GM23338 (cell line): ENCODE results near the gene FAM25G. TPM values are rescaled to one million over a fixed set of nuclear protein-coding genes. Genes with fewer than 3 reads are reported as not detected.
"Not testable (repeated sequence)": the region's sequence is repeated elsewhere in the genome, so short reads cannot be mapped to it uniquely, and the experiment has no call there.

Source experiments
- ATAC-seq: fragments of 200-7000 bp; cut with Tn5 transposase; 3 replicates; pipeline ENCODE4 v1.9.1; 2020
- DNase-seq: peaks from one replicate; pipeline ENCODE4 v3.0.0-alpha.2; 2015; ENCODE audit warnings: low spot score
- H2AFZ ChIP-seq: fragments of 200-600 bp; sonication (generic); 2 replicates; pipeline ENCODE4 v1.8.0; 2016; ENCODE audit warnings: antibody characterized with exemption, mild to moderate bottlenecking, moderate library complexity
- H3F3A ChIP-seq: fragments of 200-600 bp; sonication (generic); replicated peaks from 2 replicates; pipeline ENCODE4 v1.8.0; 2017; ENCODE audit warnings: antibody characterized with exemption, mixed run types, low read depth
- H3K27ac ChIP-seq: fragments of 200-600 bp; sonication (generic); 2 replicates; pipeline ENCODE4 v1.6.1; 2016; ENCODE audit warnings: low read depth
- H3K27me3 ChIP-seq: fragments of 200-600 bp; sonication (generic); 2 replicates; pipeline ENCODE4 v1.8.0; 2016; ENCODE audit warnings: mild to moderate bottlenecking, mixed run types, moderate library complexity; ENCODE audit not compliant: insufficient read depth
- H3K36me3 ChIP-seq: fragments of 200-600 bp; sonication (generic); 2 replicates; pipeline ENCODE4 v1.8.0; 2016; ENCODE audit warnings: mild to moderate bottlenecking; ENCODE audit not compliant: insufficient read depth
- H3K4me1 ChIP-seq: fragments of 200-600 bp; sonication (generic); 2 replicates; pipeline ENCODE4 v1.8.0; 2016; ENCODE audit warnings: mild to moderate bottlenecking, moderate library complexity; ENCODE audit not compliant: insufficient read depth
- H3K4me2 ChIP-seq: fragments of 200-600 bp; sonication (generic); 2 replicates; pipeline ENCODE4 v1.7.1; 2017; ENCODE audit warnings: mixed run types
- H3K4me3 ChIP-seq: fragments of 200-600 bp; sonication (generic); 2 replicates; pipeline ENCODE4 v1.6.1; 2016; ENCODE audit warnings: mixed run types
- H3K79me2 ChIP-seq: fragments of 200-600 bp; sonication (generic); replicated peaks from 2 replicates; pipeline ENCODE4 v1.8.0; 2017; ENCODE audit warnings: mild to moderate bottlenecking; ENCODE audit not compliant: insufficient read depth
- H3K9me2 ChIP-seq: fragments of 200-600 bp; sonication (generic); 2 replicates; pipeline ENCODE4 v1.8.0; 2017; ENCODE audit not compliant: insufficient read depth
- H4K20me1 ChIP-seq: fragments of 200-600 bp; sonication (generic); replicated peaks from 2 replicates; pipeline ENCODE4 v1.8.0; 2017; ENCODE audit warnings: mild to moderate bottlenecking; ENCODE audit not compliant: insufficient read depth
- H3K27ac Mint-ChIP-seq: 2 replicates; pipeline ENCODE4 v1.8.0; 2020; ENCODE audit warnings: inconsistent platforms, mild to moderate bottlenecking, moderate library complexity, mixed read lengths
- H3K27me3 Mint-ChIP-seq: 3 replicates; pipeline ENCODE4 v1.8.0; 2022; ENCODE audit warnings: low read depth, mild to moderate bottlenecking, moderate library complexity, mixed read lengths, inconsistent platforms; ENCODE audit not compliant: insufficient read depth, poor library complexity
- H3K36me3 Mint-ChIP-seq: 3 replicates; pipeline ENCODE4 v1.8.0; 2021; ENCODE audit warnings: low read depth, mild to moderate bottlenecking, inconsistent platforms, moderate library complexity, mixed read lengths
- H3K4me1 Mint-ChIP-seq: 3 replicates; pipeline ENCODE4 v1.8.0; 2020; ENCODE audit warnings: mild to moderate bottlenecking, inconsistent platforms, mixed read lengths
- H3K4me3 Mint-ChIP-seq: 3 replicates; pipeline ENCODE4 v1.8.0; 2021; ENCODE audit warnings: moderate library complexity, mild to moderate bottlenecking, inconsistent platforms, mixed read lengths
- H3K9me3 Mint-ChIP-seq: 3 replicates; pipeline ENCODE4 v1.8.0; 2020; ENCODE audit warnings: moderate library complexity, mild to moderate bottlenecking, inconsistent platforms, mixed read lengths
- CREB1 ChIP-seq: fragments of 250-450 bp; sonication (Bioruptor Pico); IDR thresholded peaks from 2 replicates; pipeline ENCODE4 v1.5.0; 2020; ENCODE audit warnings: low read depth, mild to moderate bottlenecking, moderate library complexity
- CTCF ChIP-seq, 2 experiments: fragments of 200-600 bp in 1 of 2; sonication (generic) in 1 of 2; conservative IDR thresholded peaks; 2 replicates each; pipeline versions ENCODE4 v1.5.1 to v1.6.1; 2016 to 2017; ENCODE audit warnings: antibody characterized with exemption in 2 of 2, low read depth in 2 of 2, mild to moderate bottlenecking in 2 of 2, moderate library complexity in 1 of 2
- ETS1 ChIP-seq: IDR thresholded peaks from 2 replicates; pipeline ENCODE4 v1.6.1; 2016; ENCODE audit warnings: antibody characterized with exemption
- EZH2phosphoT487 ChIP-seq: fragments of 200-600 bp; sonication (generic); IDR thresholded peaks from one replicate; pipeline ENCODE4 v1.8.1; 2018; ENCODE audit warnings: antibody characterized with exemption; ENCODE audit not compliant: unreplicated experiment
- JUNB ChIP-seq: IDR thresholded peaks from one replicate; pipeline ENCODE4 v1.6.1; 2016; ENCODE audit warnings: antibody characterized with exemption; ENCODE audit not compliant: unreplicated experiment
- POLR2AphosphoS5 ChIP-seq: IDR thresholded peaks from 2 replicates; pipeline ENCODE4 v1.6.1; 2016; ENCODE audit warnings: antibody characterized with exemption, low read depth
- REST ChIP-seq: IDR thresholded peaks from one replicate; pipeline ENCODE4 v1.6.1; 2018; ENCODE audit warnings: antibody characterized with exemption; ENCODE audit not compliant: unreplicated experiment
- STAT1 ChIP-seq: IDR thresholded peaks from one replicate; pipeline ENCODE4 v1.6.1; 2016; ENCODE audit warnings: antibody characterized with exemption; ENCODE audit not compliant: unreplicated experiment
- ZNF114 ChIP-seq: fragments of 250-450 bp; sonication (Bioruptor Pico); IDR thresholded peaks from 2 replicates; pipeline ENCODE4 v1.5.0; 2020; ENCODE audit warnings: mild to moderate bottlenecking, moderate library complexity
- polyA plus RNA-seq: library from polyadenylated mRNA; unstranded; fragments of >200 nt; fragmentation: Nextera tagmentation; extraction: Ambion mirVana; gene quantifications from 2 replicates; pipeline ENCODE4 v1.2.1, GENCODE V29; 2016
- total RNA-seq: library from RNA; depleted of rRNA; stranded (reverse); fragments of >200 nt; shearing (Covaris generic); gene quantifications from 2 replicates; pipeline ENCODE4 v1.2.3, GENCODE V29; 2014

FAM25G gene
- total and polyA plus RNA-seq, 2 experiments from 2014 or later: not detected

GRCh38 chr10:47456079-47456785 is 35.3 kb downstream of the FAM25G start (continued):
- TF ChIP-seq CTCF (conservative IDR thresholded peaks at IDR 0.05; ENCODE audit: low read depth in 2 of 2) (no peak), ZNF114 (no peak), CREB1 (no peak), EZH2phosphoT487 (no peak), JUNB (no peak), POLR2AphosphoS5 (no peak)

GRCh38 chr10:47455350-47456078 is 36.0 kb downstream of the FAM25G start:
- Mint-ChIP-seq H3K27me3 (peaks cover 15% of the 10 kb centered on the region), H3K4me1 (peaks cover 18% of the 10 kb centered on the region), H3K27ac (peak overlapping the region; percentile 70; the same call in 1 of the 2 replicates)
- H3K9me3 Mint-ChIP-seq, H3K4me2 ChIP-seq, H2AFZ ChIP-seq, H3K4me3 Mint-ChIP-seq, H3F3A ChIP-seq, H3K27ac ChIP-seq, H3K27me3 ChIP-seq, H3K4me3 ChIP-seq, DNase-seq, H3K79me2 ChIP-seq, H3K9me2 ChIP-seq, ATAC-seq, H4K20me1 ChIP-seq, H3K36me3 ChIP-seq, H3K4me1 ChIP-seq, H3K36me3 Mint-ChIP-seq: not testable (repeated sequence)

GRCh38 chr10:47454780-47455058 is 36.8 kb downstream of the FAM25G start:
- Mint-ChIP-seq H3K4me3 (no peak overlapping the region), H3K27ac (no peak overlapping the region), H3K27me3 (peaks cover 15% of the 10 kb centered on the region), H3K36me3 (no peaks in the 10 kb centered on the region), H3K4me1 (peaks cover 18% of the 10 kb centered on the region), H3K9me3 (no peaks in the 10 kb centered on the region; the same call in 2 of the 3 replicates)
- Histone ChIP-seq H3K9me2 (no peaks in the 10 kb centered on the region), H2AFZ (no peak overlapping the region), H3K4me3 (no peak overlapping the region), H3K36me3 (no peaks in the 10 kb centered on the region), H3K27ac (no peak overlapping the region), H3F3A (no peaks in the 10 kb centered on the region), H4K20me1 (no peaks in the 10 kb centered on the region), H3K79me2 (no peaks in the 10 kb centered on the region), H3K4me2 (no peak overlapping the region), H3K27me3 (no peaks in the 10 kb centered on the region), H3K4me1 (no peaks in the 10 kb centered on the region)
- ATAC-seq: no peak
- no peak for DNase-seq
- TF ChIP-seq ETS1: no peak
- no peak for TF ChIP-seq STAT1
- TF ChIP-seq EZH2phosphoT487: no peak
- no peak for TF ChIP-seq REST
